Measurements from ENCODE around the gene TRIM5. TPM values are rescaled to one million over a fixed set of nuclear protein-coding genes. Genes with fewer than 3 reads are reported as not detected.

TRIM5 gene
- total RNA-seq, 1 experiment from 2014 or later = 21.9 TPM

GRCh38 chr11:5625281-5625680 lies 59.6 kb downstream of the TRIM5 start:
- Histone ChIP-seq H3K27me3 (replicated peaks; ENCODE audit: control insufficient read depth, insufficient read depth, low read length) (no peaks in the 10 kb centered on the region), H3K36me3 (ENCODE audit: control insufficient read depth, insufficient read depth, low read length) (no peaks in the 10 kb centered on the region), H3K4me1 (peaks cover 48% of the 10 kb centered on the region), H3K9me3 (no peaks in the 10 kb centered on the region), H3K4me3 (ENCODE audit: low read depth, low read length) (peak overlapping the region; percentile 32)
- H3K9me3 Mint-ChIP-seq (ENCODE audit: unreplicated experiment) = peaks cover 3% of the 10 kb centered on the region
- ChIA-PET POLR2A (no interaction called here), CTCF (no interaction called here)
- H3K4me3 Mint-ChIP-seq (ENCODE audit: unreplicated experiment) = peak overlapping the region; percentile 75
- no peak for DNase-seq
- intact Hi-C loops (cut with micrococcal nuclease; ENCODE audit: unreplicated experiment) = no loop called here
- peaks cover 35% of the 10 kb centered on the region for H3K4me1 Mint-ChIP-seq (ENCODE audit: low read depth, unreplicated experiment)
- H3K27ac Mint-ChIP-seq (ENCODE audit: unreplicated experiment) = peak overlapping the region; percentile 76
- peaks cover 5% of the 10 kb centered on the region for H3K36me3 Mint-ChIP-seq (ENCODE audit: insufficient read depth, unreplicated experiment)
- H3K27me3 Mint-ChIP-seq (ENCODE audit: insufficient read depth, unreplicated experiment) = no peaks in the 10 kb centered on the region
- TF ChIP-seq, protein P1, sequence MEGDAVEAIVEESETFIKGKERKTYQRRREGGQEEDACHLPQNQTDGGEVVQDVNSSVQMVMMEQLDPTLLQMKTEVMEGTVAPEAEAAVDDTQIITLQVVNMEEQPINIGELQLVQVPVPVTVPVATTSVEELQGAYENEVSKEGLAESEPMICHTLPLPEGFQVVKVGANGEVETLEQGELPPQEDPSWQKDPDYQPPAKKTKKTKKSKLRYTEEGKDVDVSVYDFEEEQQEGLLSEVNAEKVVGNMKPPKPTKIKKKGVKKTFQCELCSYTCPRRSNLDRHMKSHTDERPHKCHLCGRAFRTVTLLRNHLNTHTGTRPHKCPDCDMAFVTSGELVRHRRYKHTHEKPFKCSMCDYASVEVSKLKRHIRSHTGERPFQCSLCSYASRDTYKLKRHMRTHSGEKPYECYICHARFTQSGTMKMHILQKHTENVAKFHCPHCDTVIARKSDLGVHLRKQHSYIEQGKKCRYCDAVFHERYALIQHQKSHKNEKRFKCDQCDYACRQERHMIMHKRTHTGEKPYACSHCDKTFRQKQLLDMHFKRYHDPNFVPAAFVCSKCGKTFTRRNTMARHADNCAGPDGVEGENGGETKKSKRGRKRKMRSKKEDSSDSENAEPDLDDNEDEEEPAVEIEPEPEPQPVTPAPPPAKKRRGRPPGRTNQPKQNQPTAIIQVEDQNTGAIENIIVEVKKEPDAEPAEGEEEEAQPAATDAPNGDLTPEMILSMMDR (IDR thresholded peaks at IDR 0.05; ENCODE audit: insufficient read depth in 1 of 2, low read depth in 1 of 2, low read length in 1 of 2, severe bottlenecking in 1 of 2, unreplicated experiment in 1 of 2) = no peak
- no TSS peak for BruUV-seq (replicated peaks)

DNA sequence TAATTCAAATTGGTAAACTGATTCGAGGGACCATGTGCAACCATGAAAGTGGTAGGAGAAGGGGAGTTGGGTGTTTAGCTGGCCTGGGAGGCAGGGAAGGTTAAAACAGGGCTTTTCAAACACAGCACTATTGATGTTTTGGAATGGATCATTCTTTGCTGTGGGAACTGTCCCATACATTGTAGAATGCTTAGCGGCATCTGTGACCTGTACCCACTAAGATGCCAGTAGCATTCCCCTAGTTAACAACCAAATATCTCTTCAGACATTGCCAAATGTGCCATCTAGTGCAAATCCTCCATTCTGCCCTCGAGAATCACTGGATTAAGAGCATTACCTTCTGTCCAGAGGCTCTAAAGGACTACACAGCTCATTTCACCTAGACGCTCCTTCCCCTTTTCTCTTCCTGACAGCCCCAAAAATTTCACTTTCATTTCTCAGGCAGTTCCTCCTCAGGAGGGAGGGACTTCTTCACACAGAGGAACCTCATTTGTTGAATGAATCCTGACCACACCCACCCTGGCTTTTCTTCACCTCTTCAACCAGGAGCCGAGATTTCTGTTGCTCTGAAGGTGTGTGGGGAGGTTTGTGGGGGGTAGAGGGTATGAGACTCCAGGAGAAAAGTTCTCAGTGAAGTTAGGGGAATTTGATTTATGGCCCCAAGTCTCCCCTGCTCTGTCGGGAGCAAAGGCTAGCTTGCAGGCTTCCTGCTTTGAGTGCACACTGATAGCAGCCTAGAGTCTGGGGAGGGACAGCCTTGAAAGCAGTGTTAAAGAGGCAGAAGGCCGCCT lies 60.2 kb downstream of the TRIM5 start, which contains the start of gene TRIM34:
TSS of gene TRIM34 (plus strand) at position 513 of the 791 bp plus-strand sequence. CDS start 7,331 bp downstream, outside the sequence.
- CTCF ChIA-PET = no interaction called here
- no TSS peak for BruUV-seq (replicated peaks)
- POLR2A ChIA-PET = no interaction called here
- H3K4me3 Mint-ChIP-seq (ENCODE audit: unreplicated experiment) = peak within 1 kb of the TSS; percentile 75
- intact Hi-C loops (cut with micrococcal nuclease; ENCODE audit: unreplicated experiment) = no loop called here
- peak; percentile 70 to 76 for DNase-seq
- Histone ChIP-seq H3K4me3 (ENCODE audit: low read depth, low read length) (peak within 1 kb of the TSS; percentile 32), H3K27me3 (replicated peaks; ENCODE audit: control insufficient read depth, insufficient read depth, low read length) (no peaks in the 10 kb centered on the region), H3K36me3 (ENCODE audit: control insufficient read depth, insufficient read depth, low read length) (no peaks in the 10 kb centered on the region), H3K9me3 (no peaks in the 10 kb centered on the region), H3K4me1 (peaks cover 53% of the 10 kb centered on the region)
- no peaks in the 10 kb centered on the region for H3K27me3 Mint-ChIP-seq (ENCODE audit: insufficient read depth, unreplicated experiment)
- TF ChIP-seq, protein P1 (IDR thresholded peaks at IDR 0.05; ENCODE audit: insufficient read depth in 1 of 2, low read depth in 1 of 2, low read length in 1 of 2, severe bottlenecking in 1 of 2, unreplicated experiment in 1 of 2) = no peak
- peak within 1 kb of the TSS; percentile 76 for H3K27ac Mint-ChIP-seq (ENCODE audit: unreplicated experiment)
- H3K4me1 Mint-ChIP-seq (ENCODE audit: low read depth, unreplicated experiment) = peaks cover 38% of the 10 kb centered on the region
- no peaks in the 10 kb centered on the region for H3K9me3 Mint-ChIP-seq (ENCODE audit: unreplicated experiment)
- H3K36me3 Mint-ChIP-seq (ENCODE audit: insufficient read depth, unreplicated experiment) = peaks cover 7% of the 10 kb centered on the region

GRCh38 chr11:5622802-5623201 lies 62.1 kb downstream of the TRIM5 start:
- no peaks in the 10 kb centered on the region for H3K9me3 ChIP-seq
- Mint-ChIP-seq H3K27me3 (ENCODE audit: insufficient read depth, unreplicated experiment) (no peaks in the 10 kb centered on the region), H3K4me3 (ENCODE audit: unreplicated experiment) (peak overlapping the region; percentile 3), H3K9me3 (ENCODE audit: unreplicated experiment) (no peaks in the 10 kb centered on the region), H3K4me1 (ENCODE audit: low read depth, unreplicated experiment) (peaks cover 45% of the 10 kb centered on the region), H3K36me3 (ENCODE audit: insufficient read depth, unreplicated experiment) (peaks cover 7% of the 10 kb centered on the region), H3K27ac (ENCODE audit: unreplicated experiment) (peak overlapping the region; percentile 97)
- peak; percentile 34 to 57 for DNase-seq
- CTCF ChIA-PET = interaction anchor here (0.6 kb wide), 1 partner anchor 61 kb away, joined by 6 read pairs; no protein-coding TSS in a partner anchor
- intact Hi-C loops (cut with micrococcal nuclease; ENCODE audit: unreplicated experiment) = no loop called here
- H3K4me1 ChIP-seq = peaks cover 70% of the 10 kb centered on the region
- POLR2A ChIA-PET = interaction anchor here (0.6 kb wide), 1 partner anchor 1983 kb away, joined by 3 read pairs; no protein-coding TSS in a partner anchor
- no peaks in the 10 kb centered on the region for H3K27me3 ChIP-seq (replicated peaks; ENCODE audit: control insufficient read depth, insufficient read depth, low read length)
- BruUV-seq (replicated peaks) = no TSS peak
- TF ChIP-seq, protein P1 (IDR thresholded peaks at IDR 0.05; ENCODE audit: insufficient read depth in 1 of 2, low read depth in 1 of 2, low read length in 1 of 2, severe bottlenecking in 1 of 2, unreplicated experiment in 1 of 2) = no peak
- no peak overlapping the region for H3K4me3 ChIP-seq (ENCODE audit: low read depth, low read length)
- no peaks in the 10 kb centered on the region for H3K36me3 ChIP-seq (ENCODE audit: control insufficient read depth, insufficient read depth, low read length)
